Measurements from ENCODE around the gene CASZ1.

CASZ1 gene

GRCh38 chr1:10753299-10753698, 43.1 kb downstream of the CASZ1 start:
- Histone ChIP-seq H3K4me2 (ENCODE audit: low read depth, low read length, poor library complexity, severe bottlenecking) (no peak overlapping the region), H3K9me3 (ENCODE audit: insufficient read depth, low read length) (no peaks in the 10 kb centered on the region), H2AFZ (ENCODE audit: low read depth, low read length, severe bottlenecking) (no peak overlapping the region), H4K20me1 (ENCODE audit: low read depth, low read length) (no peaks in the 10 kb centered on the region; the same call in 1 of the 2 replicates), H3K4me3 (ENCODE audit: insufficient read depth, low read length, poor library complexity, severe bottlenecking) (no peak overlapping the region), H3K9me2 (replicated peaks; ENCODE audit: insufficient read depth, low read length) (no peaks in the 10 kb centered on the region), H3K27me3 (ENCODE audit: low read length) (no peaks in the 10 kb centered on the region), H3F3A (ENCODE audit: insufficient read depth) (no peaks in the 10 kb centered on the region), H3K36me3 (ENCODE audit: low read length) (no peaks in the 10 kb centered on the region), H3K27ac (ENCODE audit: low read depth, low read length) (no peak overlapping the region), H3K9ac (ENCODE audit: low read length) (no peak overlapping the region), H3K79me2 (ENCODE audit: insufficient read depth, low read length) (no peaks in the 10 kb centered on the region)
- TF ChIP-seq EZH2phosphoT487 (conservative IDR thresholded peaks at IDR 0.05; ENCODE audit: low read length) (no peak), CTCF (IDR thresholded peaks at IDR 0.05; ENCODE audit: insufficient read depth, low read length, poor library complexity, severe bottlenecking) (no peak)

- H3K9me2 ChIP-seq (replicated peaks; ENCODE audit: insufficient read depth, low read length) = no peaks in the 10 kb centered on the region
- no peak overlapping the region for H3K4me3 ChIP-seq (ENCODE audit: insufficient read depth, low read length, poor library complexity, severe bottlenecking)
- no peaks in the 10 kb centered on the region; the same call in 1 of the 2 replicates for H4K20me1 ChIP-seq (ENCODE audit: low read depth, low read length)
- no peaks in the 10 kb centered on the region for H3K9me3 ChIP-seq (ENCODE audit: insufficient read depth, low read length)
- no peak overlapping the region for H3K27ac ChIP-seq (ENCODE audit: low read depth, low read length)
- no peak overlapping the region for H3K9ac ChIP-seq (ENCODE audit: low read length)
- H3K79me2 ChIP-seq (ENCODE audit: insufficient read depth, low read length) = no peaks in the 10 kb centered on the region
- TF ChIP-seq EZH2phosphoT487 (conservative IDR thresholded peaks at IDR 0.05; ENCODE audit: low read length) = no peak
- TF ChIP-seq CTCF (IDR thresholded peaks at IDR 0.05; ENCODE audit: insufficient read depth, low read length, poor library complexity, severe bottlenecking) = no peak
- H3K4me2 ChIP-seq (ENCODE audit: low read depth, low read length, poor library complexity, severe bottlenecking) = no peak overlapping the region
- no peak overlapping the region for H2AFZ ChIP-seq (ENCODE audit: low read depth, low read length, severe bottlenecking)
- H3F3A ChIP-seq (ENCODE audit: insufficient read depth) = no peaks in the 10 kb centered on the region
- H3K36me3 ChIP-seq (ENCODE audit: low read length) = no peaks in the 10 kb centered on the region
- H3K27me3 ChIP-seq (ENCODE audit: low read length) = no peaks in the 10 kb centered on the region
Observed at GRCh38 chr1:10751561-10752085, 44.8 kb downstream of the CASZ1 start.

- Histone ChIP-seq H3K9me2 (replicated peaks; ENCODE audit: insufficient read depth, low read length) (no peaks in the 10 kb centered on the region), H3K27ac (ENCODE audit: low read depth, low read length) (no peak overlapping the region), H3K27me3 (ENCODE audit: low read length) (no peaks in the 10 kb centered on the region), H3K36me3 (ENCODE audit: low read length) (no peaks in the 10 kb centered on the region), H3K4me2 (ENCODE audit: low read depth, low read length, poor library complexity, severe bottlenecking) (no peak overlapping the region), H3K4me3 (ENCODE audit: insufficient read depth, low read length, poor library complexity, severe bottlenecking) (no peak overlapping the region), H3K79me2 (ENCODE audit: insufficient read depth, low read length) (no peaks in the 10 kb centered on the region), H4K20me1 (ENCODE audit: low read depth, low read length) (no peaks in the 10 kb centered on the region; the same call in 1 of the 2 replicates), H3K9ac (ENCODE audit: low read length) (no peak overlapping the region), H2AFZ (ENCODE audit: low read depth, low read length, severe bottlenecking) (no peak overlapping the region), H3F3A (ENCODE audit: insufficient read depth) (no peaks in the 10 kb centered on the region), H3K9me3 (ENCODE audit: insufficient read depth, low read length) (no peaks in the 10 kb centered on the region)
- TF ChIP-seq EZH2phosphoT487 (conservative IDR thresholded peaks at IDR 0.05; ENCODE audit: low read length) (no peak), CTCF (IDR thresholded peaks at IDR 0.05; ENCODE audit: insufficient read depth, low read length, poor library complexity, severe bottlenecking) (no peak)
Observed at GRCh38 chr1:10751160-10751559, 45.3 kb downstream of the CASZ1 start.
